ENCODE results near the gene ZMYND19.
"Not testable (repeated sequence)": the region's sequence is repeated elsewhere in the genome, so short reads cannot be mapped to it uniquely, and the experiment has no call there.

ZMYND19 gene

DNA sequence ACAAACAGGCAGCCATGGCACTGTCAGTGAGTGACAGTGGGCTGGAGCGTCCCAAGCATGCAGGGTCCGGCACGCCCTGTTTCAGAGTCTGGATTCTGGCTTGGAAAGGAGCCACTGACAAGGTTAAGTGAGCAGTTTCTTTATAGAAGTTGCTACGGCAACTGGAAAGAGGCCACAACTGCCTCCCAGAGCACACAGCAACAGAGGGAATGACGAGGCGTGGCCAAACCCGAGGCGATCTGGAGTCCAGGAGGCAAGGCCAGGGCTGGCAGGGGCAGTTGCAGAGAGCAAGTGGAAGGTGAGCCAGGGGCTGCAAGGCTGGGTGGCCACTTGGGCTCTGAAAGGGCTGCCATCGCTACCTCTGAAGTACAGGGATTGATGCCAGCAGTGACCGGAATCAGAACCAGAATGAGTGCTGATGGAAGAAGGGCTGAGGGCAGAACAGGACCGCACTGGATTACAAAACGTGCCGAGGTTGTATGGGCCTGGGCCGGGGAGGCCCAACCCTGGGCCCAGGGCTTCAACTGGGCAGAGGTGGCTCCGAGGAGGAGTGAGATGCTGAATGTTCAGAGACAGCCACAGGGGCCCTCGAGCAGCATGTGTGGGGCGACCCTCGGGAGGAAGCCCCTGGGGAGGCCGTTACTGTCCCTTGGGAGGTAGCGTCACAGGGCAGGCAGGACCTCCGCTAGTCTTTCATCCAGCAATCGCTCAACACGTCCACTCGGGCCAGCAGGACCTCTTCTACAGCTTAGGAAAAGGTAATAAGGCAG, 34.1 kb downstream of the ZMYND19 start:
- DNase-seq (ENCODE audit: low read depth in 2 of 2): no peak

DNA sequence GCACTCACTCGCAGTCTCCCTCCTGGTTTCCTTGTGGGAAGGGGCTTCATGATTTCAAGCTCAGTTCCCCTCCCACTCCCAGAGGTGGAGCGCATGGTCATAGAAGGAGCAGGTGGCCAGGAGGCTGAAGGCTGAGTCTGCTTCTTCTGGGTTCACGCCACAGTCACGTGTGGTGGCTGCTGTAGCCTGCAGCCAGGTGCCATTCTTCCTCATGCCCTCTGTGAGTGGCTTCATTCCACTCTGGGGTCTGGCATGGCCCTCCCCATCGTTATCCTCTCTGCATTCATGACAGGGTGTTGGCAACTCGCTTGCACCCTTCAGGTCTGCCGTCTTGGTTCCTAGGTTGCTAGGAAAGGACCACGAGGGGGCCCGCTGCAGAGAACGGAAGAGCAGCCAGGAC, 35.1 kb downstream of the ZMYND19 start:
- DNase-seq (ENCODE audit: low read depth in 2 of 2): no peak

DNA sequence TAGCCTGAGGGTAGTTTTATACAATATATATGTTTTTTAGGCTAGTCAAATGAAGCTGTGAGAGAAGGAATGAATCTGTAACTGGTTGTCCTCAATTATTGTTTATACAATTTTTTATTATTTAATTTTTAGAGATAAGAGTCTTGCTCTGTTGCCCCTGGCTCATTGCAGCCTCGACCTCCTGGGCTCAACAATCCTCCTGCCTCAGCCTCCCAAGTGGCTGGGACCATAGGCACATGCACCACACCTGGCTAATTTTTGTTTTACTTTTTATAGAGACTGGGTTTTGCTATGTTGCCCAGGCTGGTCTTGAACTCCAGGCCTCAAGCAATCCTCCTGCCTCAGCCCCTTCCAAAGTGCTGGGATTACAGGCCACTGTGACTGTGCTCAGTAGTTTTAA, 36.0 kb downstream of the ZMYND19 start:
- no peak for DNase-seq (ENCODE audit: low read depth in 2 of 2)

DNA sequence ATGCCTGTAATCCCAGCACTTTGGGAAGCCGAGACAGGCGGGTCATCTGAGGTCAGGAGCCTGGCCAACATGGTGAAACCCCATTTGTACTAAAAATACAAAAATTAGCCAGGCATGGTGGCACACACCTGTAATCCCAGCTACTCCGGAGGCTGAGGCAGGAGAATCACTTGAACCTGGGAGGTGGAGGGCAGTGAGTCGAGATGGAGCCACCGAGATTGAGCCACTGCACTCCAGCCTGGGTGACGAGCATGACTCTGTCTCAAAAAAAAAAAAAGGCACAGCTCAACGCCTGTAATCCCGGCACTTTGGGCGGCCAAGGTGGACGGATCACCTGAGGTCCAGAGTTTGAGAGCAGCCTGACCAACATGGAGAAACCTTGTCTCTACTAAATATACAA, 36.7 kb downstream of the ZMYND19 start:
- not testable (repeated sequence) for DNase-seq (ENCODE audit: low read depth in 2 of 2)

DNA sequence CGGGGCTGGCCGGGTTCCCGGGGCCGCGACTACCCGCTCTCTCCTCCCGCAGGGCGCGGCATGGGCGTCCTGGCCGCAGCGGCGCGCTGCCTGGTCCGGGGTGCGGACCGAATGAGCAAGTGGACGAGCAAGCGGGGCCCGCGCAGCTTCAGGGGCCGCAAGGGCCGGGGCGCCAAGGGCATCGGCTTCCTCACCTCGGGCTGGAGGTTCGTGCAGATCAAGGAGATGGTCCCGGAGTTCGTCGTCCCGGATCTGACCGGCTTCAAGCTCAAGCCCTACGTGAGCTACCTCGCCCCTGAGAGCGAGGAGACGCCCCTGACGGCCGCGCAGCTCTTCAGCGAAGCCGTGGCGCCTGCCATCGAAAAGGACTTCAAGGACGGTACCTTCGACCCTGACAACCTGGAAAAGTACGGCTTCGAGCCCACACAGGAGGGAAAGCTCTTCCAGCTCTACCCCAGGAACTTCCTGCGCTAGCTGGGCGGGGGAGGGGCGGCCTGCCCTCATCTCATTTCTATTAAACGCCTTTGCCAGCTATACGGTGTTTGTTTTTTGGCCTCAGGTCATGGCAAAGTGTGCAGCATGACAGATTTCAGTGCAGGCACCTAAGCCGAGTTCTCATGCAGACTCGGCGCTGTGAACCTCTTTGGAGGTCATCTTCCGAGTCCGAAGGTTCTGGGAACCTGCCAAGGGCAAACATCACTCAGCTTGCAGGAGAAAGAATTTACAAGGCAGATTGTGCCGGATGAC, 38.1 kb downstream of the ZMYND19 start:
- DNase-seq (ENCODE audit: low read depth in 2 of 2): peak in 1 of 2 donors; percentile 5

DNA sequence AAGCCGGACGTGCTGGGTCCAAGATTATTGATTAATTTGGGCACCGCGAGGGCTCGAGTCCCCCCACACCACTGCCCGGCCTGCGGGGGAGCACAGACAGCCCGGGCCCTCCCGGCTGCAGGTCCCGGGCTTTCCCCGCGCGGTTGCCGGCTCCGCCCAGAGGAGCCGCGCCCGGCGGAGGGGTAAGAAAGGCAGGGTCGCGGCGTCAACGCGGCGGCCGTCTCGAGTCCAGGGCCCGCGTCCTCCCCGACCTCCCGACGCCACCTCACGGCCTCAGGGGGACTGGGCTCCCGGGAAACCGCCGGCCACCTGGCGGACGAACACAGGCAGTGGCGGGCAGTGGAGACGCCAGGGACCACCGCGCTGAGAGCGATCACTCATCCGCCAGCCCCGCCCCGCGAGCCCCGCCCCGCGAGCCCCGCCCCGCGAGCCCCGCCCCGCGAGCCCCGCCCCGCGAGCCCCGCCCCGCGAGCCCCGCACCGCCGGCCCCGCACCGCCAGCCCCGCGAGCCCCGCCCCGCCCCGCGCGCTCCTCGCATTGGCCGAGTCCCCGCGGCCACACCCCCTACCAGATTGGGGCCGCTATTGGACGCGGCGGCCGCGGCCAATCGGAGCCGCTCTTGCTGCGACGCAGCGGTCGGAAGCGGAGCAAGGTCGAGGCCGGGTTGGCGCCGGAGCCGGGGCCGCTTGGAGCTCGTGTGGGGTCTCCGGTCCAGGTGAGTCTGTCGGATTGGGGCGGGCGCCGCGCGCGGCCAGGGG, 38.9 kb downstream of the ZMYND19 start, which contains the start of gene MRPL41:
Gene MRPL41 (plus strand): TSS at position 616 of the 758 bp plus-strand sequence. CDS start 203 bp downstream, outside the sequence.
- peak; percentile 75 to 78 for DNase-seq (ENCODE audit: low read depth in 2 of 2)

DNA sequence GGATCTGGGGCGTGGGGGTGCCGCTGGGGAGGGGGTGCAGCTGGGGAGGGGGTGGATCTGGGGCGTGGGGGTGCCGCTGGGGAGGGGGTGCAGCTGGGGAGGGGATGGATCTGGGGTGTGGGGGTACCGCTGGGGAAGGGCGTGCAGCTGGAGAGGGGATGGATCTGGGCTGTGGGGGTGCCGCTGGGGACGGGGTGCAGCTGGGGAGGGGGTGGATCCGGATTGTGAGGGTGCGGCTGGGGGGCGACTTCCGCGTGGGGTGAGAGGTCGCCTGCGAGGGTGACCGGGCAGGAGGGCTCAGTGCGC, 39.4 kb downstream of the ZMYND19 start:
- not testable (repeated sequence) for DNase-seq (ENCODE audit: low read depth in 2 of 2)

DNA sequence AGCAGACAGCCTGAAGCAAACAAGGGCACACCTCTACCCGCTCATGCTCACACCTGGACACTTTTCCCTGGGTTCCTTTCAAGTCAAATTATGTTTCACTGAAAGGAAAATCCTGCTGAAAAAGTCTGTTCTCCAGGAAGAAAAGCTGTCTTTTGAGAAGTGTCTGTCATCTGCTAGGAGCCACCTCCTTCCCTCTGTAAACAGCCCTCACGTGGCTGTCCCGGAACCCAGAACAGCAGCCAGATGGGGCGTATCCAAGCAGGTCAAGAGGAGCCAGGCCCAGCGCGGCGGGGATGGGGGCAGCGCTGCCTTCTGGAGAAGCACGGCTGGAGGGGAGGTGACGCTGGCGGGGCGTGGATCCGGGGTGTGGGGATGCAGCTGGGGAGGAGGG, 40.1 kb downstream of the ZMYND19 start, which contains the start of gene PNPLA7:
Gene PNPLA7 (minus strand): TSS at position 172 of the 391 bp plus-strand sequence. CDS start 205 bp downstream, outside the sequence.
- DNase-seq (ENCODE audit: low read depth in 2 of 2): peak in 1 of 2 donors; percentile 14

DNA sequence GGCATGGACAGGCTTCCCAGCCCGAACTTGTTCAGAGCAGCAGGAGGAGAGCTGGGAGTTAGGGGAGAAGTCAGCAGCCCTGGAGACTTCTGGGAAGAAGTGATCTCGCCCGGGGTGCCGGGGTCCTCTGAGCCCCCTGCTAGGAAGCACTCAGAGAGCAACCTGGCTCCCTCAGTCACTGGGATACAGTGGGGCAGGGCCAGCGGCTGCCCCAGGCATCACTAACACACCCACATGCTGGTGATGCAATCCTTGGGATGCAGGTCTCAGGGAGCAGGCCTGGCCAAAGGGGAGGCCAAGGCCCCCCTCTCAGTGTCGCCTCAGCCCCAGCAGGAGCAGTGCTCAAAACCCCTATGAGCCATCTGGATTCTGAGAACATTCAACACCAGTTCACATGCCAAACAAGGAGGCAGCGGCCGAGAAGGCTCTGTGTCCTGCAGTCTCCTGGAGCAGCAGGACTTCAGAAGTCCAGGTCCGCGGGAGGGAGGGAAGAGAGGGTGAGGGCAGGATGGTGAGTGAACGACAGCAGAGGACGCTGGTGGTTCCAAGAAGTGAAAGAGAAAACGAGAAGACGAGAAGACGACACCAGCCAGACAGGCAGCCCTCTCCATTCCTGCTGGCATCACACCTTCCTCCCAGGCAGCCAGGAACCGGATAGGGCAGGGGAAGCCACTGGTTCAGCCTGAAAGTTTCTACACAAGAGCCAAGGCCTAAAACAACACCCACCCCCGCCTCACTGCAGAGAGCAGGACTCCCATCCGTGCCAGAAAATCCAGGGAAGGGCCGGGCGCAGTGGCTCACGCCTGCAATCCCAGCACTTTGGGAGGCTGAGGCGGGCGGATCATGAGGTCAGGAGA, 42.4 kb downstream of the ZMYND19 start:
- DNase-seq (ENCODE audit: low read depth in 2 of 2): no peak

DNA sequence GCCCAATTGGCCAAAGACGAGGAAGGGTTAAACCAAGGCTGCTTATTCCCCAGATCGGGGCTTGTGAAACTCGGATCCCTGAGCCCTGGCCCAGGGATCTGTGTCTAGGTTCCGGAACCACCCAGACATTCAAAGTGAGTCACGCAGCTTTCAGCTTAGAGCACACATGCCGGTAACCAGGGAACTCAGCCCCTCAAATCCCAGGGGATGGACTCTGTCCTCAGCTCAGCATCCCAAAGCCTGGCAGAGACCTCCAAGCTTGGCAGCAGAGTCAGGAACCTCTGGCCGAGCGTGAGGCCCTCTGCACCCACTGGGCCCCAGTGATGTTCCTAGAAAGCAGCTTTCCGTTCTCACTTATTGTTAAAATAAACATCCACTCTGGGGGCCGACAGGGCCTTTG, 45.2 kb downstream of the ZMYND19 start:
- no peak for DNase-seq (ENCODE audit: low read depth in 2 of 2)

DNA sequence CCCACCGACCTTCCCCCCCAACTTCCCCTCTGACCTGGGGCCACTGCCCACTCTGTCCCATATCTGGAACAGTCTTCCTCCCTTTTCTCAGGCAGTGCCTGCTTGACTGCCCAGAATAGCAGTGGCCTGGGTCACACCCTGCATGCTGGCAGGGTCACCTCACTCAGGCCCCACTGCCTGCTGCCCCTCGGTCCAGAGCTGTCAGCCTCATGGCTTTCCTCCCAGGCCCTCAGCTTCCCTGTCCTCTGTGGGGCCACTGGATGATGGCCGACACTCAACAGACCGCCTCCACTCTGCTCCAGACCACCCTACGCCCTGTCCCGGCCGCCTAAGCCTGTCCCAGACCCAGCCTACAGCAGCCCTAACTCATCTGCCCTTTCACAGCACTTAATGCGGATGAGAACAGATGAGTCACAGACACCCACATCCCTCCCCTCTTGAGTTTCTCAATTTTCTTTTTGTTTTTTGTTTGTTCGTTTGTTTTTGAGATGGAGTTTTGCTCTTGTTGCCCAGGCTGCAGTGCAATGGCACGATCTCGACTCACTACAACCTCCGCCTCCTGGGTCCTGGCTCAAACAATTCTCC, 46.0 kb downstream of the ZMYND19 start:
- DNase-seq (ENCODE audit: low read depth in 2 of 2): no peak

DNA sequence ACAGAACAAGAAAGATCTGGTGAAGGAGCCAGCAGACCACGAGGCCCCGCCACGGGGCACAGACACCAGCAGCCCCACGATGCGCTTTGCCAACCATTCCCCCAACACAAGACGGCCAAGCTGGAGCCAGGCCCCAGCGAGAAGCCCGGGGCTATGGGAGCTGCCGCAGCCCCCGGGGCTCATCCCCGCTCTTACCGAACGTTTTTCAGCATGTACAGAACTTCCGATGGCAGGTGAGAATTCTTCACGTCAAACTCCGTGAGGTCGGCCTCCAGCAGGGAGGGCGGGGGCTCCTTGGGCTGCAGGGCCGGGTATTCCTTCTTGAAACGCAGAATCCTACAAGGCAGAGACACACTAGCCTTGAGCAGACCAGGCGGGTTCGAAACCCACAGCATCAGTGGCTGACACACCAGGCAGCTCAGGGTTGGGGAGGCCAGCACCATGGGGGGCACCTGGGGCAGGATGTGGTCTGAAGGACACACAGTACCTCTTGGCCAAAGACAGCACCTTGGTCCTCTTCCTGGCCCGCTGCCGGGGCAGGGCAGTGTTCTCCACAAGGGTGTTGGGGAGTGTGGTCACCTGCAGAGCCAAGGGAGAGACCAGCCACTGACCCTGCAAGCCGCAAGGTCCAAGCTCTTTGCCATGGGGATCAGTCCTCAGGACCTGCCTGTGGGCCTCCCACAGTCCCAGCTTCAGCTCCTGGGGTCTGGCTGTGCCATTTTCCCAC, 46.9 kb downstream of the ZMYND19 start:
- no peak for DNase-seq (ENCODE audit: low read depth in 2 of 2)

DNA sequence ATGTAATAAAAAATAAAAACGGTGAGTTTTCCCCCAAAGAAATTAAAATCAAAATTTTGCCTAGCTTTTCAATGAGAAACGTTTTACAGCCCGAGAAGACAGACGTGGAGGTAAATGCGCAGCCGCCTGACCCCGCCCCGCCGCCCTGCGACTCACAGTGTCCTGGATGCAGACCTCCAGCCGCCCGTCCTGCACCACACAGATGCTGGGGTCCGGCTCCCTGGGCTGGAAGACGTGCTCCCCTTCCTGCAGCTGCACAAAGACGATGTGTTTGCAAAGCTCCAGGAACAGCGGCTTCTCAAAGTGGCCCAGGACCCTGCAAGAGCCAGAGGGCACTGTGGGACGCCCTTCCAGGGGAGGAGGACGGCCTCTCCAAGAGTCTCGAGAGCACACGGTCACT, 47.8 kb downstream of the ZMYND19 start:
- DNase-seq (ENCODE audit: low read depth in 2 of 2): no peak

DNA sequence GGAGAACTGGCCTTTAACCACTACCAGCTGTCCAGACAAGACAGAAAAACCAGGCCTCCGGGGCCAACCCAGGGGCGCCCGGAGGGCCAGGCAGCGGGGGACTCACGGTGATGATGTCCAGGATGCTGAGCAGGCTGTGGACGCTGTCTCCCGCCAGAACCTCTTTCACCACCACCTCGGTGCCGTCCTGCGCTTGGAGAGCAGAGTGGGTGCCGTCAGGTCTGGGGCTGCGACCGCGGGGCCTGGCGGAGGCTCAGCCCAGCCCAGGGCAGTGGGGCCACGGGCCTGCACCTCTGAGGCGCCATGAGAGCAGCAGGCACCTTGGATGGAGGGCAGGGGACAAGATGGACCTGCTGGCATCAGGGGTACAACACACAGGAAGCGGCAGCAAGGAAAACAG, 49.8 kb downstream of the ZMYND19 start:
- no peak for DNase-seq (ENCODE audit: low read depth in 2 of 2)

DNA sequence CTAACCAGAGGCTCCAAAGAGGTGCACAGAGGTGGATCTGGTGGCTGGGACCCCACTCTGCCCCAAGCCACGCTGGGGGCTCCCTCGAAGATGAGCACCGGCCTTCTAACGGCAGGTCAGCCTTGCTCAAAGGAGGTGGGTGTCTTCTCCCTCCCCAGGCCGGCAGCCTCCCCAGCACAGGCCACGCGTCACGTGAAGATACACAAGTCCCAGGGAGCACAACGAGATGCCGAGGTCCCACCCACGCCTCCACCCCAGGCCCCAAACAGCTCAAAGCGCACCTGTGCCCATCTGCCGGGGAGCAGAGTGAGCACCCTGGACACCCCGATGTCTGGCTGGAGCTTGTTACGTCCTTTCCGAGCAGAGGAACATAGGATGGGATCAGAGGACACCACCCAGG, 52.3 kb downstream of the ZMYND19 start:
- DNase-seq (ENCODE audit: low read depth in 2 of 2): no peak

DNA sequence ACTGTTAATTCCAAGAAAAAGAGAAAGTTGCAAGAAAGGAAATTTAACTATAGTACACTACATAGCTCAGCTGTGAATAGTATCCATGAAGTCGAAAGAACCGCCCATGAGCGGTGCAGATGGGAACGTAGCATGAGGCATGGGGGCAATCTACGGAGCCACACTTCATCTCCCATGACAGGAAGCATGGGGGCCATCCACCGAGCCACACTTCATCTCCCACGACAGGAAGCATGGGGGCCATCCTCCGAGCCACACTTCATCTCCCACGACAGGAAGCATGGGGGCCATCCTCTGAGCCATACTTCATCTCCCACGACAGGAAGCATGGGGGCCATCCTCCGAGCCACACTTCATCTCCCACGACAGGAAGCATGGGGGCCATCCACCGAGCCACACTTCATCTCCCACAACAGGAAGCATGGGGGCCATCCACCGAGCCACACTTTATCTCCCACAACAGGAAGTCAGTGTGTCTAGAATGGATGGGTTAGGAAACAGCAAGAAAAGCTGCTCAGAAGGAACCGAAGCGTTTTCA, 53.6 kb downstream of the ZMYND19 start:
- DNase-seq (ENCODE audit: low read depth in 2 of 2): not testable (repeated sequence)

DNA sequence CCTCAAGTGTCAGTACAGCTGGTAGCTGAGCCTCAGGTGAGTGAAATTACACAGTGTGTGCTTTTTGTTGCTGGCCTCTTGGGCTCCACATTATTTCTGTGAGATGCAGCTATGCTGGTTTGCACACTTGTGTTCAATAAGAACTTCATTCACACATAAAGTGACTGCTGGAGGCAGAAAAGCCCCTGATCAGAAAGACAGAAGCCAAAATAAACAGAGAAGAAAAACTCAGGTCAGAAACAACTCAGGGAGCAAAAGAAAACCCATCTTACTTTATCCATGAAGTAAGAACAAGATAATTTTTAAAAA, 55.2 kb downstream of the ZMYND19 start:
- no peak for DNase-seq (ENCODE audit: low read depth in 2 of 2)

DNA sequence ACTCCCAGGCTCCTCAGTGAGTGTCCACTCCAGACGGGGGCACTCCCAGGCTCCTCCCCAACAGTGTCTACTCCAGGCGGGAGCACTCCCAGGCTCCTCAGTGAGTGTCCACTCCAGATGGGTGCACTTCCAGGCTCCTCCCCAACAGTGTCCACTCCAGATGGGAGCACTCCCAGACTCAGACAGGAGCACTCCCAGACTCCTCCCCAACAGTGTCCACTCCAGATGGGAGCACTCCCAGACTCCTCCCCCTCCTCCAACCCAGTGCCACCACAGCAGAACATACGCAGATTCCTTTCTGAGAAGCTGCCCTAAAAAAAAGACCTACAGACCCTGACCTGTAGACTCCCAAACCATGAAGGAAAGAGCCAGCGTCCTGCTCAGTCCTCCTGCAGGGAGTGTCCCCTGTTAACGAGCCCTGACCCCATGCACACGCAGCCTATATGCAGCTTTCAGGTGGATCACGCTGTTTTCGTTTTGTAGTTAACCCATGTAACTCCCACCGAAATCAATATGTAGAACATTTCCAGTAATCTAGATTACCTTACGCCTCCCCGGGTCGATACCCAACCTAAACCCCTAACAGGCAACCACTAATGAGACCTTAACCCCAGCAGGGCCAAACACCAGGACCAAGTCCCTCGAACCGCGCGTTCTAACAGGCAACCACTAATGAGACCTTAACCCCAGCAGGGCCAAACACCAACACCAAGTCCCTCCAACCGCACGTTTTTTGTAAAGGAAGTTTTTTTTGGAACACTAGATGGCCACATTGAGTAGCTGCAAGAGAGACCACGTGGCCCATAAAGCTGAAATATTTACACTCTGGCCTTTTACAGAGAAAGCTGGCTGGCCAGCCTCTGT, 55.8 kb downstream of the ZMYND19 start:
- no peak for DNase-seq (ENCODE audit: low read depth in 2 of 2)

DNA sequence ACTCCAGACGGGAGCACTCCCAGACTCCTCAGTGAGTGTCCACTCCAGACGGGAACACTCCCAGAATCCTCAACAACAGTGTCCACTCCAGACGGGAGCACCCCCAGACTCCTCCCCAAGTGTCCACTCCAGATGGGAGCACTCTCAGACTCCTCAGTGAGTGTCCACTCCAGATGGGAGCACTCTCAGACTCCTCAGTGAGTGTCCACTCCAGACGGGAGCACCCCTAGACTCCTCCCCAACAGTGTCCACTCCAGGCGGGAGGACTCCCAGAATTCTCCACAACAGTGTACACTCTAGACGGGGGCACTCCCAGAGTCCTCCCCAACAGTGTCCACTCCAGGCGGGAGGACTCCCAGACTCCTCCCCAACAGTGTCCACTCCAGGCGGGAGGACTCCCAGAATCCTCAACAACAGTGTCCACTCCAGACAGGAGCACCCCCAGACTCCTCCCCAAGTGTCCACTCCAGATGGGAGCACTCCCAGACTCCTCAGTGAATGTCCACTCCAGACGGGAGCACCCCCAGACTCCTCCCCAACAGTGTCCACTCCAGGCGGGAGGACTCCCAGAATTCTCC, 57.3 kb downstream of the ZMYND19 start:
- not testable (repeated sequence) for DNase-seq (ENCODE audit: low read depth in 2 of 2)

Data from stimulated activated CD4-positive, alpha-beta T cell treated with anti-CD3 and anti-CD28 coated beads, Interleukin-1b, Interleukin-23, amount 100 ng/mL, for 1 hour (primary cell).